ENCODE data around the gene OR4D2. TPM values are rescaled to one million over a fixed set of nuclear protein-coding genes. Genes with fewer than 3 reads are reported as not detected.

Gene OR4D2
- total RNA-seq, 4 donors from 2014 or later, result not detected

GRCh38 chr17:58165981-58166380 lies 801 bp upstream of the OR4D2 start:
- DNase-seq (ENCODE audit: low spot score in 2 of 2), result no peak
- TF ChIP-seq POLR2A (IDR thresholded peaks at IDR 0.05), result no peak
- TF ChIP-seq, protein P1, sequence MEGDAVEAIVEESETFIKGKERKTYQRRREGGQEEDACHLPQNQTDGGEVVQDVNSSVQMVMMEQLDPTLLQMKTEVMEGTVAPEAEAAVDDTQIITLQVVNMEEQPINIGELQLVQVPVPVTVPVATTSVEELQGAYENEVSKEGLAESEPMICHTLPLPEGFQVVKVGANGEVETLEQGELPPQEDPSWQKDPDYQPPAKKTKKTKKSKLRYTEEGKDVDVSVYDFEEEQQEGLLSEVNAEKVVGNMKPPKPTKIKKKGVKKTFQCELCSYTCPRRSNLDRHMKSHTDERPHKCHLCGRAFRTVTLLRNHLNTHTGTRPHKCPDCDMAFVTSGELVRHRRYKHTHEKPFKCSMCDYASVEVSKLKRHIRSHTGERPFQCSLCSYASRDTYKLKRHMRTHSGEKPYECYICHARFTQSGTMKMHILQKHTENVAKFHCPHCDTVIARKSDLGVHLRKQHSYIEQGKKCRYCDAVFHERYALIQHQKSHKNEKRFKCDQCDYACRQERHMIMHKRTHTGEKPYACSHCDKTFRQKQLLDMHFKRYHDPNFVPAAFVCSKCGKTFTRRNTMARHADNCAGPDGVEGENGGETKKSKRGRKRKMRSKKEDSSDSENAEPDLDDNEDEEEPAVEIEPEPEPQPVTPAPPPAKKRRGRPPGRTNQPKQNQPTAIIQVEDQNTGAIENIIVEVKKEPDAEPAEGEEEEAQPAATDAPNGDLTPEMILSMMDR (IDR thresholded peaks at IDR 0.05), result no peak
- no peak overlapping the region for H3K4me3 ChIP-seq (ENCODE audit: low read depth, poor library complexity, severe bottlenecking)
- 4 to 7% methylated on average over 2 of the region's 2 CpGs for WGBS, 2 donors
- intact Hi-C loops (cut with DNase I; ENCODE audit: low total_unique reads), result no loop called here

GRCh38 chr17:58170622-58171021 lies 3.8 kb downstream of the OR4D2 start:
- DNase-seq (ENCODE audit: low spot score in 2 of 2), result no peak
- H3K4me3 ChIP-seq (ENCODE audit: low read depth, poor library complexity, severe bottlenecking), result no peak overlapping the region
- intact Hi-C loops (cut with DNase I; ENCODE audit: low total_unique reads), result no loop called here
- TF ChIP-seq, protein P1 (IDR thresholded peaks at IDR 0.05), result no peak
- TF ChIP-seq POLR2A (IDR thresholded peaks at IDR 0.05), result no peak
- 59 to 63% methylated on average over 4 of the region's 4 CpGs for WGBS, 2 donors

- WGBS, 2 donors, result 28 to 41% methylated on average over 2 of the region's 2 CpGs
Observed at GRCh38 chr17:58172369-58173071, 5.7 kb downstream of the OR4D2 start.

DNA sequence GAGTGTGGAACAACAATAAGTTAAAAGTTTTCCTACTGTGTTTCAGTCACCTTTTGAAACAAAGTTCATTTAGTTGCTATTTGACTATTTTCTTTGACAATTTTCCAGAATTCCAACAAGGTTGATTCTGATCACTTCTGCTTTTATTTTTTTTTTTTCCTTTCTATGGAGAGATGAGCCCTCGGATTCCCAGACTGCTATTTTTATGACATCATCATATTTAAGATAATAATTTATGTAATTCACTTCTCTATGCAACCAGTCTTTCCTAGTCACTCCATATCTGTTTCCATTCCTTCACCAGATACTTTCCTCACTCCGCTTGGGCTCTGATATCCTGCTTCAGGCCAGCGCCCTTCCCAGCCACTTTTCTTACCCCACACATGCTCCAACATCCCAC lies 8.1 kb downstream of the OR4D2 start:
- no peak for DNase-seq (ENCODE audit: low spot score in 2 of 2)
- TF ChIP-seq, protein P1 (IDR thresholded peaks at IDR 0.05), result no peak
- no peak for TF ChIP-seq POLR2A (IDR thresholded peaks at IDR 0.05)
- H3K4me3 ChIP-seq (ENCODE audit: low read depth, poor library complexity, severe bottlenecking), result no peak overlapping the region
- 53 to 61% methylated on average over 3 of the region's 3 CpGs for WGBS, 2 donors
- intact Hi-C loops (cut with DNase I; ENCODE audit: low total_unique reads), result no loop called here

More at GRCh38 chr17:58172369-58173071, 5.7 kb downstream of the OR4D2 start:
- TF ChIP-seq, protein P1 (IDR thresholded peaks at IDR 0.05), result no peak
- TF ChIP-seq POLR2A (IDR thresholded peaks at IDR 0.05), result no peak
- intact Hi-C loops (cut with DNase I; ENCODE audit: low total_unique reads), result no loop called here
- no peak for DNase-seq (ENCODE audit: low spot score in 2 of 2)
- no peak overlapping the region for H3K4me3 ChIP-seq (ENCODE audit: low read depth, poor library complexity, severe bottlenecking)

DNA sequence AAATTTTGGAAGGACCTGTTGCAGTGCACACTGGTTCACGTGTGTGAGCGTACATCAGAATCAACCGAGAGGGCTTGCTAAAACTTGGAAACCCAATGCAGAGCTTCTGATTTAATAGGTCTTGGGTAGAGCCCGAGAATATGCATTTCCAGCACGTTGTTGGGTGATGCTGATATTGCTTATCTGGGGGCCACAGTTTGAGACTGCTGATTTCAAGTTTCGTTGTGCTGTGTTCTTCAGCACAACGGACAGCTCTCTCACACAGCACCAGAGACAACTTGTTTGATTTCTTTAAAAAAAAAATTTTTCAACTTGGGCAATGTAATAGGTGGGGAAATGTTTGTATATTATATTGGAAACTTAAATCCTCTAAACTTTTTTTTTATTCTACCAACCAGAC lies 9.4 kb downstream of the OR4D2 start:
- H3K4me3 ChIP-seq (ENCODE audit: low read depth, poor library complexity, severe bottlenecking), result no peak overlapping the region
- no peak for TF ChIP-seq POLR2A (IDR thresholded peaks at IDR 0.05)
- TF ChIP-seq, protein P1 (IDR thresholded peaks at IDR 0.05), result no peak
- WGBS, 2 donors, result 36% methylated on average over 7 of the region's 7 CpGs
- no peak for DNase-seq (ENCODE audit: low spot score in 2 of 2)
- intact Hi-C loops (cut with DNase I; ENCODE audit: low total_unique reads), result no loop called here

DNA sequence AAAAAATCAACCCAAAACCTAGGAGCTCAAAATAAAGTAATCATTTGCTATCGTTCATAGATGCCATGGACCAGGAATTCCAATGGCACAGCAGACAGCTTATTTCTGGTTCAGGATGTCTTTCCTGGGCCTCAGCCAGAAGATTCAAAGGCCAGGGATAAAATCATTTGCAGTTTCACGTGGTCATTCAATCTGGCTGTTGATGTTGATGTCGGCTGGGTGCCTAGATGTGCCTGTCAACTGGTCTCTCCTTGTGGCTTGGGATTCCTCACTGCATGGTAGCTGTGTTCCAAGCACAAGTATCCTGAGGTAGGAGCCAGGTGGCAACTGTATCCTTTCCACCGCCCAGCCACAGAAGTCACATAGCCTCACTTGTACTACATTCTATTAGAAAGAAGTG lies 15.0 kb downstream of the OR4D2 start:
- H3K4me3 ChIP-seq (ENCODE audit: low read depth, poor library complexity, severe bottlenecking), result no peak overlapping the region
- no peak for DNase-seq (ENCODE audit: low spot score in 2 of 2)
- intact Hi-C loops (cut with DNase I; ENCODE audit: low total_unique reads), result no loop called here
- TF ChIP-seq, protein P1 (IDR thresholded peaks at IDR 0.05), result no peak
- TF ChIP-seq POLR2A (IDR thresholded peaks at IDR 0.05), result no peak
- WGBS, 2 donors, result 61 to 81% methylated on average over 4 of the region's 4 CpGs
